ENCODE data around the gene WSCD2. TPM values are rescaled to one million over a fixed set of nuclear protein-coding genes. Genes with fewer than 3 reads are reported as not detected.

WSCD2 gene
- polyA plus RNA-seq, 1 donor (not counting 4 experiments of a cell fraction or from before 2014, with no cell fraction given), result not detected

DNA sequence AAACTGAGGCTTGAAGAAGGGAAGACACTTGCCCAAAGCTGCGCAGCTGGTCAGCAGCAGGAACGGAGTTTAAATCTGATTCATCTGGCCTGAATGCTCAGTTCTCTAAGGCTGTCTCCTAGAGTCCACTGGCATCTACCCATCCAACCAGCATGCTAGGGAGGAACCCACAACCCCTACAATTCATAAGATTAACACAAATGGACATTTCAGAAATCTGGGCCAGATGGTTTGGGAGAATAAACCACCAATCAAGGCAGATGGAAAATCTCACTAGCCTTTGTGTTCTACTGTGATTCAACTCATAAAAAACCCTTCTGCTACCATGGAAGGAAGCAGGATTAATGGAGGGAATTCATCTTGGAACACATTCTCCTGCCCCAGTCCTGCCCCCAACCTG is 67.8 kb downstream of the WSCD2 start:
- no peaks in the 10 kb centered on the region for H3K9me3 ChIP-seq (ENCODE audit: control insufficient read depth, low read depth, low read length)
- dilution Hi-C loops (cut with MboI; ENCODE audit: extremely low pct_ligation_motif_present, low sequenced_read_pairs), result loop anchor here (5.0 kb wide), 1 partner anchor 35 kb away; no protein-coding TSS in a partner anchor
- DNase-seq (ENCODE audit: low read depth, low spot score) (no peak), FAIRE-seq (no peak)
- no peaks in the 10 kb centered on the region for H3K9me1 ChIP-seq (ENCODE audit: control insufficient read depth, extremely low read depth, insufficient read depth, low read length)
- no peak overlapping the region for H3K4me3 ChIP-seq (ENCODE audit: control insufficient read depth in 2 of 3, extremely low read depth in 1 of 3, insufficient read depth in 2 of 3, low read depth in 1 of 3, low read length in 3 of 3)
- TF ChIP-seq EZH2 (IDR thresholded peaks at IDR 0.05; ENCODE audit: low read length), result no peak
- TF ChIP-seq, protein P1, sequence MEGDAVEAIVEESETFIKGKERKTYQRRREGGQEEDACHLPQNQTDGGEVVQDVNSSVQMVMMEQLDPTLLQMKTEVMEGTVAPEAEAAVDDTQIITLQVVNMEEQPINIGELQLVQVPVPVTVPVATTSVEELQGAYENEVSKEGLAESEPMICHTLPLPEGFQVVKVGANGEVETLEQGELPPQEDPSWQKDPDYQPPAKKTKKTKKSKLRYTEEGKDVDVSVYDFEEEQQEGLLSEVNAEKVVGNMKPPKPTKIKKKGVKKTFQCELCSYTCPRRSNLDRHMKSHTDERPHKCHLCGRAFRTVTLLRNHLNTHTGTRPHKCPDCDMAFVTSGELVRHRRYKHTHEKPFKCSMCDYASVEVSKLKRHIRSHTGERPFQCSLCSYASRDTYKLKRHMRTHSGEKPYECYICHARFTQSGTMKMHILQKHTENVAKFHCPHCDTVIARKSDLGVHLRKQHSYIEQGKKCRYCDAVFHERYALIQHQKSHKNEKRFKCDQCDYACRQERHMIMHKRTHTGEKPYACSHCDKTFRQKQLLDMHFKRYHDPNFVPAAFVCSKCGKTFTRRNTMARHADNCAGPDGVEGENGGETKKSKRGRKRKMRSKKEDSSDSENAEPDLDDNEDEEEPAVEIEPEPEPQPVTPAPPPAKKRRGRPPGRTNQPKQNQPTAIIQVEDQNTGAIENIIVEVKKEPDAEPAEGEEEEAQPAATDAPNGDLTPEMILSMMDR (optimal IDR thresholded peaks at IDR 0.05 in 1 of 3, IDR thresholded peaks at IDR 0.05 in 1 of 3, conservative IDR thresholded peaks at IDR 0.05 in 1 of 3; ENCODE audit: extremely low read depth in 1 of 3, insufficient read depth in 2 of 3, low read length in 3 of 3), result no peak
- H3K27me3 ChIP-seq (ENCODE audit: control insufficient read depth, extremely low read depth, insufficient read depth, low read length), result no peaks in the 10 kb centered on the region
- no peak overlapping the region for H3K27ac ChIP-seq (ENCODE audit: control insufficient read depth, insufficient read depth, low read length)
- no peaks in the 10 kb centered on the region for H4K20me1 ChIP-seq (ENCODE audit: control insufficient read depth, extremely low read depth, insufficient read depth, low read length)
- H3K9ac ChIP-seq (ENCODE audit: control insufficient read depth, extremely low read depth, insufficient read depth, low read length), result no peak overlapping the region
- H3K36me3 ChIP-seq (ENCODE audit: control insufficient read depth in 2 of 2, extremely low read depth in 1 of 2, insufficient read depth in 2 of 2, low read length in 2 of 2), result no peaks in the 10 kb centered on the region
- H3K79me2 ChIP-seq (ENCODE audit: control insufficient read depth, insufficient read depth, low read length), result no peaks in the 10 kb centered on the region
- H3K4me2 ChIP-seq (ENCODE audit: control insufficient read depth, extremely low read depth, insufficient read depth, low read depth, low read length), result no peak overlapping the region
- no peaks in the 10 kb centered on the region for H3K4me1 ChIP-seq (ENCODE audit: control insufficient read depth, extremely low read depth, insufficient read depth, low read length)
- H2AFZ ChIP-seq (ENCODE audit: control insufficient read depth, low read length), result no peak overlapping the region

DNA sequence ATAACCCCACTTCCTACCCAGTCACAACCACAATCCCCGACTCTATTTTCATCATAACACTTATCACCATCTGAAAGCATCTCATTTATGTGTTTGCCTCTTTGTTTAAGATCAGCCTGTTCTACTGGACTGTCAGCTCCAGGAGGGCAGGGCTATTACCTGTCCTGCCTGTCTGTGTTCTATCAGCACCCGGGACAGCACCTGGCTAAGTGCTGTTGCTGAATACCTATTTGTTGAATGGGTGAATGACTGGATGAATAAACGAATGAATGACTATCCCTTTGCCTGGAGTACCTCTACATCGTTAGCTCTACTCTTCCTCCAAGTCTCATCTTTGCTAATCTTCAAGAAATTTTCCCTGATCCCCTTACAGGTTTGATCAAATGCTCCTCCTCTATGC is 69.0 kb downstream of the WSCD2 start:
- no peaks in the 10 kb centered on the region for H3K27me3 ChIP-seq (ENCODE audit: control insufficient read depth, extremely low read depth, insufficient read depth, low read length)
- no peaks in the 10 kb centered on the region for H4K20me1 ChIP-seq (ENCODE audit: control insufficient read depth, extremely low read depth, insufficient read depth, low read length)
- H3K79me2 ChIP-seq (ENCODE audit: control insufficient read depth, insufficient read depth, low read length), result no peaks in the 10 kb centered on the region
- no peaks in the 10 kb centered on the region for H3K4me1 ChIP-seq (ENCODE audit: control insufficient read depth, extremely low read depth, insufficient read depth, low read length)
- H2AFZ ChIP-seq (ENCODE audit: control insufficient read depth, low read length), result no peak overlapping the region
- H3K4me2 ChIP-seq (ENCODE audit: control insufficient read depth, extremely low read depth, insufficient read depth, low read depth, low read length), result no peak overlapping the region
- no peak overlapping the region for H3K27ac ChIP-seq (ENCODE audit: control insufficient read depth, insufficient read depth, low read length)
- FAIRE-seq (no peak), DNase-seq (ENCODE audit: low read depth, low spot score) (no peak)
- no peak overlapping the region for H3K9ac ChIP-seq (ENCODE audit: control insufficient read depth, extremely low read depth, insufficient read depth, low read length)
- no peaks in the 10 kb centered on the region for H3K36me3 ChIP-seq (ENCODE audit: control insufficient read depth in 2 of 2, extremely low read depth in 1 of 2, insufficient read depth in 2 of 2, low read length in 2 of 2)
- H3K9me1 ChIP-seq (ENCODE audit: control insufficient read depth, extremely low read depth, insufficient read depth, low read length), result no peaks in the 10 kb centered on the region
- no peak overlapping the region for H3K4me3 ChIP-seq (ENCODE audit: control insufficient read depth in 2 of 3, extremely low read depth in 1 of 3, insufficient read depth in 2 of 3, low read depth in 1 of 3, low read length in 3 of 3)
- H3K9me3 ChIP-seq (ENCODE audit: control insufficient read depth, low read depth, low read length), result no peaks in the 10 kb centered on the region
- TF ChIP-seq, protein P1 (optimal IDR thresholded peaks at IDR 0.05 in 1 of 3, IDR thresholded peaks at IDR 0.05 in 1 of 3, conservative IDR thresholded peaks at IDR 0.05 in 1 of 3; ENCODE audit: extremely low read depth in 1 of 3, insufficient read depth in 2 of 3, low read length in 3 of 3), result no peak
- no peak for TF ChIP-seq EZH2 (IDR thresholded peaks at IDR 0.05; ENCODE audit: low read length)
- dilution Hi-C loops (cut with MboI; ENCODE audit: extremely low pct_ligation_motif_present, low sequenced_read_pairs), result loop anchor here (5.0 kb wide), 1 partner anchor 34 kb away; no protein-coding TSS in a partner anchor
